HG03521 (cell line): Measurements from ENCODE around the gene LTF.
"Not testable (repeated sequence)": the region's sequence is repeated elsewhere in the genome, so short reads cannot be mapped to it uniquely, and the experiment has no call there.

Experiments
- ATAC-seq: cut with Tn5 transposase; IDR thresholded peaks from one replicate; pipeline ENCODE4 v1.9.1; 2021; ENCODE audit warnings: mild to moderate bottlenecking, moderate library complexity; ENCODE audit not compliant: unreplicated experiment

The LTF gene

GRCh38 chr3:46416811-46417510 is 47.7 kb downstream of the LTF start:
- no peak for ATAC-seq

GRCh38 chr3:46416125-46416810 is 48.4 kb downstream of the LTF start:
- no peak for ATAC-seq

- no peak for ATAC-seq
Measured at GRCh38 chr3:46414739-46415138, 50.0 kb downstream of the LTF start.

GRCh38 chr3:46413951-46414350 is 50.8 kb downstream of the LTF start:
- ATAC-seq, result no peak

- no peak for ATAC-seq
Measured at GRCh38 chr3:46412786-46413298, 51.9 kb downstream of the LTF start.

GRCh38 chr3:46411271-46411670 is 53.4 kb downstream of the LTF start:
- no peak for ATAC-seq

GRCh38 chr3:46410669-46411068 is 54.0 kb downstream of the LTF start:
- ATAC-seq, result no peak

- no peak for ATAC-seq
Measured at GRCh38 chr3:46409739-46410489, 54.8 kb downstream of the LTF start.

GRCh38 chr3:46408853-46409252 is 55.9 kb downstream of the LTF start:
- ATAC-seq, result no peak

GRCh38 chr3:46407970-46408369 is 56.7 kb downstream of the LTF start:
- no peak for ATAC-seq

GRCh38 chr3:46406788-46407611 is 57.7 kb downstream of the LTF start, which contains the start of the genes CCR5AS and CCRL2:
CCR5AS (minus strand) TSS chr3:46407066.
CCRL2 (plus strand) TSS chr3:46407259; CDS start chr3:46408080, 821 bp downstream.
- no peak for ATAC-seq

- no peak for ATAC-seq
Measured at GRCh38 chr3:46406443-46406787, 58.3 kb downstream of the LTF start.

GRCh38 chr3:46405301-46406019 is 59.2 kb downstream of the LTF start:
- no peak for ATAC-seq

- not testable (repeated sequence) for ATAC-seq
Measured at GRCh38 chr3:46402902-46403301, 61.8 kb downstream of the LTF start.

GRCh38 chr3:46401579-46401978 is 63.1 kb downstream of the LTF start:
- no peak for ATAC-seq

- ATAC-seq, result no peak
Measured at GRCh38 chr3:46400846-46401245, 63.9 kb downstream of the LTF start.

- no peak for ATAC-seq
Measured at GRCh38 chr3:46400000-46400734, 64.5 kb downstream of the LTF start.

- no peak for ATAC-seq
Measured at GRCh38 chr3:46399557-46399956, 65.1 kb downstream of the LTF start.

- no peak for ATAC-seq
Measured at GRCh38 chr3:46399098-46399497, 65.6 kb downstream of the LTF start.
